ENCODE results near the gene NNAT.

NNAT gene

GRCh38 chr20:37526839-37527637 is 6.0 kb downstream of the NNAT start:
- in situ Hi-C loops (cut with MboI; ENCODE audit: low pct_unique_long_range_greater_than_20kb, low sequenced_read_pairs, unreplicated experiment), result loop anchor here (10.0 kb wide), 1 partner anchor 122 kb away; no protein-coding TSS in a partner anchor
- no peak for DNase-seq (ENCODE audit: low spot score)
- peak; percentile 8 for TF ChIP-seq CTCF (IDR thresholded peaks at IDR 0.05; ENCODE audit: extremely low read depth, insufficient read depth, missing control alignments)

GRCh38 chr20:37527638-37528445 is 6.8 kb downstream of the NNAT start, which contains the start of gene BLCAP:
BLCAP (minus strand) TSS chr20:37527876; CDS start chr20:37519174, 8,702 bp downstream.
- no peak for TF ChIP-seq CTCF (IDR thresholded peaks at IDR 0.05; ENCODE audit: extremely low read depth, insufficient read depth, missing control alignments)
- peak; percentile 95 for DNase-seq (ENCODE audit: low spot score)
- in situ Hi-C loops (cut with MboI; ENCODE audit: low pct_unique_long_range_greater_than_20kb, low sequenced_read_pairs, unreplicated experiment), result loop anchor here (10.0 kb wide), 1 partner anchor 123 kb away; no protein-coding TSS in a partner anchor

- DNase-seq (ENCODE audit: low spot score), result no peak
- in situ Hi-C loops (cut with MboI; ENCODE audit: low pct_unique_long_range_greater_than_20kb, low sequenced_read_pairs, unreplicated experiment), result loop anchor here (10.0 kb wide), 1 partner anchor 124 kb away; no protein-coding TSS in a partner anchor
Observed at GRCh38 chr20:37528446-37529213, 7.6 kb downstream of the NNAT start.

GRCh38 chr20:37529214-37529967 is 8.3 kb downstream of the NNAT start:
- peak; percentile 12 for TF ChIP-seq CTCF (IDR thresholded peaks at IDR 0.05; ENCODE audit: extremely low read depth, insufficient read depth, missing control alignments)
- in situ Hi-C loops (cut with MboI; ENCODE audit: low pct_unique_long_range_greater_than_20kb, low sequenced_read_pairs, unreplicated experiment), result loop anchor here (10.0 kb wide), 1 partner anchor 125 kb away; no protein-coding TSS in a partner anchor
- no peak for DNase-seq (ENCODE audit: low spot score)

More at GRCh38 chr20:37528446-37529213, 7.6 kb downstream of the NNAT start:
- TF ChIP-seq CTCF (IDR thresholded peaks at IDR 0.05; ENCODE audit: extremely low read depth, insufficient read depth, missing control alignments), result no peak

- in situ Hi-C loops (cut with MboI; ENCODE audit: low pct_unique_long_range_greater_than_20kb, low sequenced_read_pairs, unreplicated experiment), result loop anchor here (5.0 to 10.0 kb wide), 2 partner anchors 125 to 263 kb away; no protein-coding TSS in a partner anchor
- no peak for DNase-seq (ENCODE audit: low spot score)
Observed at GRCh38 chr20:37529968-37530600, 9.0 kb downstream of the NNAT start.

More at GRCh38 chr20:37529968-37530600, 9.0 kb downstream of the NNAT start:
- TF ChIP-seq CTCF (IDR thresholded peaks at IDR 0.05; ENCODE audit: extremely low read depth, insufficient read depth, missing control alignments), result no peak

Data from GM13977 (cell line).